PC-9 (cell line): Measurements from ENCODE around the gene CD276. TPM values are rescaled to one million over a fixed set of nuclear protein-coding genes. Genes with fewer than 3 reads are reported as not detected.

Source experiments
- BruUV-seq: library from RNA; stranded (reverse); fragments of 400-500 nt; replicated peaks from 2 replicates; lab custom pipeline; 2021; lab: Mats Ljungman, UMichigan
- CTCF ChIA-PET: fragments of 300-600 bp; sonication (Branson Sonifier 250); formaldehyde crosslinking; loops from one replicate; lab custom pipeline; 2022; ENCODE audit warnings: antibody characterized with exemption; lab: Charles Lee
- POLR2A ChIA-PET: fragments of 300-600 bp; sonication (Branson Sonifier 250); formaldehyde crosslinking; loops from one replicate; lab custom pipeline; 2022; ENCODE audit warnings: antibody characterized with exemption; ENCODE audit not compliant: unreplicated experiment; lab: Charles Lee
- DNase-seq, 2 experiments: peaks; one replicate each; pipeline versions ENCODE4 v3.0.0 to v3.0.0-alpha.2; 2015 to 2022; ENCODE audit warnings: mixed read lengths in 1 of 2
- H2AFZ ChIP-seq: fragments of 200-600 bp; sonication (generic); 2 replicates; pipeline ENCODE4 v1.8.1; 2017; ENCODE audit warnings: antibody characterized with exemption
- H3F3A ChIP-seq: fragments of 200-600 bp; sonication (generic); 2 replicates; pipeline ENCODE4 v1.8.1; 2017; ENCODE audit warnings: antibody characterized with exemption, mild to moderate bottlenecking, low read depth; ENCODE audit not compliant: insufficient read depth
- H3K27ac ChIP-seq: fragments of 200-600 bp; sonication (generic); 2 replicates; pipeline ENCODE4 v1.6.1; 2016; ENCODE audit warnings: mixed run types
- H3K27me3 ChIP-seq: fragments of 200-600 bp; sonication (generic); 2 replicates; pipeline ENCODE4 v1.6.1; 2016; ENCODE audit warnings: low read depth, mixed run types; ENCODE audit not compliant: insufficient read depth
- H3K36me3 ChIP-seq: fragments of 200-600 bp; sonication (generic); 2 replicates; pipeline ENCODE4 v1.6.1; 2016; ENCODE audit warnings: low read depth, mixed run types
- H3K4me1 ChIP-seq: fragments of 200-600 bp; sonication (generic); replicated peaks from 2 replicates; pipeline ENCODE4 v1.6.1; 2016; ENCODE audit warnings: mixed run types; ENCODE audit not compliant: insufficient read depth
- H3K4me2 ChIP-seq: fragments of 200-600 bp; sonication (generic); 2 replicates; pipeline ENCODE4 v1.6.1; 2017; ENCODE audit warnings: mixed run types
- H3K4me3 ChIP-seq: fragments of 200-600 bp; sonication (generic); 2 replicates; pipeline ENCODE4 v1.6.1; 2016; ENCODE audit warnings: mixed run types
- H3K79me2 ChIP-seq: fragments of 200-600 bp; sonication (generic); 2 replicates; pipeline ENCODE4 v1.6.1; 2017; ENCODE audit warnings: low read depth, mixed run types
- H3K9me2 ChIP-seq: fragments of 200-600 bp; sonication (generic); 2 replicates; pipeline ENCODE4 v1.8.1; 2017; ENCODE audit warnings: mild to moderate bottlenecking; ENCODE audit not compliant: insufficient read depth
- H3K9me3 ChIP-seq: fragments of 200-600 bp; sonication (generic); 2 replicates; pipeline ENCODE4 v1.8.1; 2016; ENCODE audit warnings: low read depth; ENCODE audit not compliant: insufficient read depth
- H4K20me1 ChIP-seq: fragments of 200-600 bp; sonication (generic); 2 replicates; pipeline ENCODE4 v1.8.1; 2017; ENCODE audit not compliant: insufficient read depth
- EZH2 ChIP-seq: fragments of 200-600 bp; sonication (generic); IDR thresholded peaks from 2 replicates; pipeline ENCODE4 v1.8.0; 2017; ENCODE audit warnings: antibody characterized with exemption, low read depth
- intact Hi-C: fragments of 100-400 bp; cut with micrococcal nuclease; formaldehyde crosslinking; loops from one replicate; pipeline ENCODE4 v1.10.0; 2022; ENCODE audit not compliant: unreplicated experiment
- total RNA-seq: library from RNA; stranded (reverse); gene quantifications from 2 replicates; pipeline ENCODE4 v1.2.3, GENCODE V29; 2021
- TF ChIP-seq, protein P1 (sequence below): fragments of 200-600 bp; sonication (generic); conservative IDR thresholded peaks from 2 replicates; pipeline ENCODE4 v1.6.1; 2017; ENCODE audit warnings: mixed run types, antibody characterized with exemption, mild to moderate bottlenecking, moderate library complexity

Gene CD276
- total RNA-seq, 1 experiment from 2014 or later, result 82.6 TPM

GRCh38 chr15:73748730-73749129, 64.5 kb downstream of the CD276 start:
- no peak overlapping the region for H3K27ac ChIP-seq
- H3K36me3 ChIP-seq, result no peaks in the 10 kb centered on the region
- CTCF ChIA-PET, result interaction anchor here (0.6 kb wide), 1 partner anchor 218 kb away, joined by 5 read pairs; no protein-coding TSS in a partner anchor
- no peaks in the 10 kb centered on the region for H3K9me2 ChIP-seq
- no peaks in the 10 kb centered on the region for H3F3A ChIP-seq
- no peak overlapping the region for H3K4me3 ChIP-seq
- no peaks in the 10 kb centered on the region for H4K20me1 ChIP-seq
- DNase-seq, result no peak
- no peak overlapping the region for H2AFZ ChIP-seq
- POLR2A ChIA-PET, result no interaction called here
- H3K9me3 ChIP-seq, result no peaks in the 10 kb centered on the region
- TF ChIP-seq EZH2, result no peak
- TF ChIP-seq, protein P1, sequence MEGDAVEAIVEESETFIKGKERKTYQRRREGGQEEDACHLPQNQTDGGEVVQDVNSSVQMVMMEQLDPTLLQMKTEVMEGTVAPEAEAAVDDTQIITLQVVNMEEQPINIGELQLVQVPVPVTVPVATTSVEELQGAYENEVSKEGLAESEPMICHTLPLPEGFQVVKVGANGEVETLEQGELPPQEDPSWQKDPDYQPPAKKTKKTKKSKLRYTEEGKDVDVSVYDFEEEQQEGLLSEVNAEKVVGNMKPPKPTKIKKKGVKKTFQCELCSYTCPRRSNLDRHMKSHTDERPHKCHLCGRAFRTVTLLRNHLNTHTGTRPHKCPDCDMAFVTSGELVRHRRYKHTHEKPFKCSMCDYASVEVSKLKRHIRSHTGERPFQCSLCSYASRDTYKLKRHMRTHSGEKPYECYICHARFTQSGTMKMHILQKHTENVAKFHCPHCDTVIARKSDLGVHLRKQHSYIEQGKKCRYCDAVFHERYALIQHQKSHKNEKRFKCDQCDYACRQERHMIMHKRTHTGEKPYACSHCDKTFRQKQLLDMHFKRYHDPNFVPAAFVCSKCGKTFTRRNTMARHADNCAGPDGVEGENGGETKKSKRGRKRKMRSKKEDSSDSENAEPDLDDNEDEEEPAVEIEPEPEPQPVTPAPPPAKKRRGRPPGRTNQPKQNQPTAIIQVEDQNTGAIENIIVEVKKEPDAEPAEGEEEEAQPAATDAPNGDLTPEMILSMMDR, result no peak
- peaks cover 7% of the 10 kb centered on the region; the same call in 1 of the 2 replicates for H3K4me1 ChIP-seq
- peaks cover 32% of the 10 kb centered on the region for H3K27me3 ChIP-seq
- no peak overlapping the region for H3K4me2 ChIP-seq
- BruUV-seq, result no TSS peak
- H3K79me2 ChIP-seq, result no peaks in the 10 kb centered on the region
- intact Hi-C loops, result no loop called here

- Histone ChIP-seq H3K79me2 (no peaks in the 10 kb centered on the region), H3F3A (no peaks in the 10 kb centered on the region), H3K27me3 (peaks cover 40% of the 10 kb centered on the region), H3K27ac (no peak overlapping the region), H2AFZ (no peak overlapping the region), H3K9me3 (no peaks in the 10 kb centered on the region), H3K9me2 (no peaks in the 10 kb centered on the region), H3K4me3 (no peak overlapping the region), H4K20me1 (no peaks in the 10 kb centered on the region), H3K4me1 (peaks cover 7% of the 10 kb centered on the region; the same call in 1 of the 2 replicates), H3K36me3 (no peaks in the 10 kb centered on the region), H3K4me2 (no peak overlapping the region)
- DNase-seq, result no peak
- ChIA-PET CTCF (no interaction called here), POLR2A (no interaction called here)
- intact Hi-C loops, result no loop called here
- no TSS peak for BruUV-seq
- TF ChIP-seq, protein P1, result no peak
- TF ChIP-seq EZH2, result no peak
Measured at GRCh38 chr15:73749533-73749932, 65.3 kb downstream of the CD276 start.

GRCh38 chr15:73749971-73750370, 65.8 kb downstream of the CD276 start:
- Histone ChIP-seq H3K4me2 (no peak overlapping the region), H3K4me1 (peaks cover 7% of the 10 kb centered on the region; the same call in 1 of the 2 replicates), H3K27ac (no peak overlapping the region), H3K27me3 (peaks cover 41% of the 10 kb centered on the region), H3K79me2 (no peaks in the 10 kb centered on the region), H3K4me3 (no peak overlapping the region), H3F3A (no peaks in the 10 kb centered on the region), H3K36me3 (no peaks in the 10 kb centered on the region), H4K20me1 (no peaks in the 10 kb centered on the region), H3K9me2 (no peaks in the 10 kb centered on the region), H2AFZ (no peak overlapping the region), H3K9me3 (no peaks in the 10 kb centered on the region)
- DNase-seq, result no peak
- ChIA-PET POLR2A (no interaction called here), CTCF (no interaction called here)
- TF ChIP-seq EZH2, result no peak
- TF ChIP-seq, protein P1, result no peak
- intact Hi-C loops, result no loop called here
- BruUV-seq, result no TSS peak
